GM19025 (cell line): ENCODE results near the gene UNC13C.

Experiments
- ATAC-seq: cut with Tn5 transposase; IDR thresholded peaks from one replicate; pipeline ENCODE4 v1.9.1; 2021; ENCODE audit warnings: mild to moderate bottlenecking, low read depth, moderate library complexity; ENCODE audit not compliant: unreplicated experiment

The UNC13C gene

DNA sequence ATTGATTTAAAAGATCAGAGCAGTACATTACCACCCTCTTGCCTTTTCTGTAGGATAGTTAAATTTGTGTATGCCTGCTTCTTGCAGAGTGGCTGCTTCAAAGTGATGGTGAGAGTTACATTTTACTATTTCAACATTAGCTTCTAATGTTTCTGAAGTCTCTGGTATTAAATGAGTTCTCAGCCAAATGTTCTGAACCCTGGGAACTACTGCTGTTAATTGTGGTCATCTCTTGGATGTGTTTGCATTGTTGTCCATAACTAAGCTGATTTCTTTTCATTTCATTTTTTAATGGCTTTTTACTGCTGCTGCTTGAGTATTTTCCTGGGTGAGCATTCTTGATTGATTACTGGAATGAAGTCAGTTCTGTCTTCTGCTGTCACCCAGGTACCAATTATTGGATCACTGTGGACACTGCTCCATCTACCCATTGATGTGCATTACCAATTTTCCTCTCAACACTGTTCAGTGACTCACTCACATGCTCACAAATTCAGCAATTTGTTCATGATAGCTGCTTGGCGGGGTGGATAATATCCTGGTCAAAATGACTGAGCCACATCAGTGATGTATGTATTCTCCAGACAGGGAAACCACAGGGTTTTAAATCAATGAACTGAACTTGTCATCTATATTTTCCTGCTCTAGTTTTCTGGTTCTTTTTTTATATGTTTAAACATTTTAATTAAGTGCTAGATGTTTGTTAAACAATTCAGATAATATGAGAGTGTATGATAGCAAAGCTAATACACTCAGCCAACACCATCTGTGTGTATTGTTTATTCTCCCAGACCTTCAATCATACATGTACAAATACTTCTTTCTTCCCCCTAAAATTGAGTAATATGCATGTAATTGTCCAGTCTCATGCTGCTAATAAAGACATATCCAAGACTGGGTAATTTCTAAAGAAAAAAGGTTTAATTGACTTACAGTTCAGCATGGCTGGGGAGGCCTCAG is 630.9 kb downstream of the UNC13C start:
- no peak for ATAC-seq

- no peak for ATAC-seq
Observed at GRCh38 chr15:54618120-54618519, 639.9 kb downstream of the UNC13C start.

DNA sequence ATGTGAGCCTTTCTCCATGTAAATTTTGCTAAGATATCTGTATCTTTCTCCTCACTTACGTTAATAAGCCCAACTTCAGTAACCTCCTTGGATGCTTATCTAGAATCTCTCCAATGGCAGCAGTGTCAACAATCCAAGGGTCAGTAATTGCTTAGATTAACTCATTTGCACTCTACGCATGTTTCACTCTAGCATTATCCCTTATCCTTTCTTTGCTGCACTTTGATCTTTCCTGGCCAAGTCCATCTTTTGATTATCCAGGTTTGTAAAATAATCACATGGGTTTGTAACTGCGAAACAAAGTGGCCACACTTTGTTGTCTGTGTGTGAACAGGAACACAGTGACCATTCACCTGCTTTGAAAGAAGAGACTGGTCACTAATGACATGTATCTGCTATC is 640.9 kb downstream of the UNC13C start:
- no peak for ATAC-seq

DNA sequence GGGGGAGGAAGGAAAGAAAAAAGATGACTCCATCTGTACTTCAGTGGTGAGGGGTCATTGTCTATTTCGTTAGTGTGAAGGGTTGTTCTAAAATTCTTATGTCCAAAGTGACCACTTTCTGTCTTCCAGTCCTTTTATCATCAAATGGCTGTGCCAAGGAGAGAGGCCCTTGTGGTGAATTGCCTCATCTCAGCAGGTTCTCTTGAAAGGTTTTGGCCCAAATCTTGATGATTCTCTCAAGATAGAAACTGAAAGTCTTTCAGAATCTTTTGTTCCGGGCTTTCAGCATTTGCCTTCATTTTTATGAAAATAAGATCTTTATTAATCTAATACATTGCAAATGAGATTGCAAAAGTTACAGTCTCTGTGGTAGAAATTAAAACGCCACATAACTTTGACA is 642.7 kb downstream of the UNC13C start:
- ATAC-seq = no peak

DNA sequence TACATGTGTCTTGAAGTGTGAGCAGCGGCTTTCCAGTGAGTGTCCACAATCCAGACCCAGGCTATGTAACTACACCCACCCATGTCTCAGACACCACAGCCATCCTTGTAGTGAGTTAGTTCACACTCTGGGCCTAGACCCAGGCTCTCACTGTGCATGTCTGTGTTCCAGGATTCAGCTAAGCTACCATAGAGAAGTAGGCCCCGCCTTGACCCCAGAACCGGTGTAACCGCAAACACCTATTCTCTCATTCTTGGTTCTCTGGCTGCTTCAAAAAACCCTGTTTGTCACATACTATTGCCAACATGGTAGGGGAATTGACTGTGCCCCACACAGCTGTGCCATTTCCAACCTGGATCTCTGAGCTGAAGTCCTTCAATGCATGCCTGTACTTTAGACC is 657.9 kb downstream of the UNC13C start:
- no peak for ATAC-seq

- no peak for ATAC-seq
Observed at GRCh38 chr15:54638666-54639065, 660.4 kb downstream of the UNC13C start.

GRCh38 chr15:54640873-54641272 is 662.6 kb downstream of the UNC13C start:
- no peak for ATAC-seq

DNA sequence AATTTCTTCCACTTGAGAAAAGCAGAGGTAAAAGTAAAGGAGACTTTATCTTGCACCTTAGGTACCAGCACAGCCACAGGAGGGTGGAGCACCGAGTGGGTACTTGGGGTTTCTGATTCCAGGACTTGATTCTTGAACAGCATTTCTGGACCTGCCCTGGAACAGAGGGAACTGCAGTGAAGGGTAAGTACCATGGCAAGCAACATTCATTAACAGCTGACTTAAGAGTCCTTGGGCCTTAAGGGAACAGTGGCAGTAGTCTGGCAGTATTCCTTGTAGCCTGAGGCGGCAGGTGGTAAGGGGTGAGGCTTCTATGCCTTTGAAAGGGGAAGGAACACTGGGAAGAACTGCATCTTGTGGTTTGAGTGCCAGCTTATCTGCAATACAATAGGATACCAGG is 666.6 kb downstream of the UNC13C start:
- ATAC-seq = no peak

DNA sequence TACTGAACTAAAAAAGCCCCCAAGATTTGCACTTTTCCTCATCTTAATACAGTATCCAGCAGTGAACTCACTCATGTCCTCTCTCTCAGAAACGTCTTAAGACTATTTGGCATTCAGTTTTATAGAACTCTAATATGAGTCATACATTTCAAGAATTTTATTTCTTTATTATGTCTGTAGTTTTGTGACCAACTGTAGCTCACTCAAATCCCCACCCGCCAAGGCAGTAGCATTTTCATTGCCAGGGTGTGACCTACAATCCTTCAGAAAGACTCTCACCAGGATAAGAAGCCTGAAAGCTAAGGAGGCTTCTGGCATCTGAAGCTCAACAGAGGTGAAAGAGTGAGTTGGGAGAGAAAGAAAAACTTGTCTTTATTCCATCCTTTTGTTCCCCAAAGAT is 681.4 kb downstream of the UNC13C start:
- ATAC-seq = no peak

DNA sequence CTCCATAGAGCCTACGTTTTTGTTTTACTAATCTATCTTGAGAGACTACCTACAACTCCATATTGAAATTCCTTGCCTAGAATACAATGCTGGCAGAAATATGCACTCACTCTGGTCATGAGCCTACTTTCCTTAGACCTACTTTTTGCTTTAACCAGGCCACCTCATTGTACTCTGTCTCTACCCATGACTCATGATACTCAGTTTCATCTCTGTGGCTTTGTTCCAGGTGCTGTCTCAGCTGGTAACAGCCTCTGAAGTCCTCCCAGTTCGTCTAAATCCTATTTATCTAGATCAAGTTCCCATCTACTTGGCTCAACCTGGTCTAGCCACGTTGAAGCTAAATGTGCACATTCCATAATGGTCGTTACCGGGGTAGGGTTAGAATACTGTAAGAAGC is 682.1 kb downstream of the UNC13C start:
- no peak for ATAC-seq

GRCh38 chr15:54675241-54675640 is 697.0 kb downstream of the UNC13C start:
- ATAC-seq = no peak

- no peak for ATAC-seq
Observed at GRCh38 chr15:54681584-54681983, 703.3 kb downstream of the UNC13C start.
